ENCODE measurements around the gene FBL. TPM values are rescaled to one million over a fixed set of nuclear protein-coding genes. Genes with fewer than 3 reads are reported as not detected.
"Not testable (repeated sequence)": the region's sequence is repeated elsewhere in the genome, so short reads cannot be mapped to it uniquely, and the experiment has no call there.

The FBL gene
- polyA plus RNA-seq (2011; rRNA removed), result 256 and 329 TPM in 2 replicates
- polyA minus RNA-seq (2011; rRNA and poly(A)+ RNA removed), result 207 and 275 TPM in 2 replicates

- DNase-seq (ENCODE audit: low read depth, low spot score), result peak; percentile 75
- Histone ChIP-seq H3K9me3 (ENCODE audit: control insufficient read depth, insufficient read depth, low read length) (no peaks in the 10 kb centered on the region), H3K27me3 (ENCODE audit: control insufficient read depth, insufficient read depth, low read length) (no peaks in the 10 kb centered on the region), H3K4me3 (ENCODE audit: low read depth, low read length) (peak within 1 kb of the TSS; percentile 92), H3K27ac (ENCODE audit: low read depth, low read length) (peak within 1 kb of the TSS; percentile 77)
- ChIA-PET POLR2A (interaction anchor here (0.6 to 2.7 kb wide), 3 partner anchors 12 to 39 kb away, joined by 3 to 23 read pairs (median 6); partner anchors contain the start of gene DYRK1B), CTCF (interaction anchor here (0.6 to 7.2 kb wide), 12 partner anchors 11 to 295 kb away, joined by 3 to 226 read pairs (median 4); partner anchors contain the start of gene PSMC4)
- TF ChIP-seq CTCF (IDR thresholded peaks at IDR 0.05; ENCODE audit: low read depth, low read length), result no peak
Observed at GRCh38 chr19:39845933-39846677, at the start of gene FBL. Gene FBL (minus strand): TSS chr19:39846379. CDS start chr19:39846300, 79 bp downstream.

GRCh38 chr19:39895096-39895495 is 48.9 kb upstream of the FBL start:
- H3K9me3 ChIP-seq (ENCODE audit: control insufficient read depth, insufficient read depth, low read length); H3K27ac ChIP-seq (ENCODE audit: low read depth, low read length); POLR2A ChIA-PET; CTCF ChIA-PET; DNase-seq (ENCODE audit: low read depth, low spot score); H3K4me3 ChIP-seq (ENCODE audit: low read depth, low read length): not testable (repeated sequence)
- H3K27me3 ChIP-seq (ENCODE audit: control insufficient read depth, insufficient read depth, low read length), result peaks cover 12% of the 10 kb centered on the region

- CTCF ChIA-PET, result not testable (repeated sequence)
- H3K27me3 ChIP-seq (ENCODE audit: control insufficient read depth, insufficient read depth, low read length), result peaks cover 12% of the 10 kb centered on the region
Observed at GRCh38 chr19:39894236-39894606, 48.0 kb upstream of the FBL start.

GRCh38 chr19:39893366-39894235 is 47.4 kb upstream of the FBL start:
- DNase-seq (ENCODE audit: low read depth, low spot score); H3K4me3 ChIP-seq (ENCODE audit: low read depth, low read length); H3K9me3 ChIP-seq (ENCODE audit: control insufficient read depth, insufficient read depth, low read length); POLR2A ChIA-PET; H3K27ac ChIP-seq (ENCODE audit: low read depth, low read length); CTCF ChIA-PET: not testable (repeated sequence)
- H3K27me3 ChIP-seq (ENCODE audit: control insufficient read depth, insufficient read depth, low read length), result peaks cover 12% of the 10 kb centered on the region

More at GRCh38 chr19:39894236-39894606, 48.0 kb upstream of the FBL start:
- POLR2A ChIA-PET; H3K9me3 ChIP-seq (ENCODE audit: control insufficient read depth, insufficient read depth, low read length); DNase-seq (ENCODE audit: low read depth, low spot score); H3K27ac ChIP-seq (ENCODE audit: low read depth, low read length); H3K4me3 ChIP-seq (ENCODE audit: low read depth, low read length): not testable (repeated sequence)

- H3K9me3 ChIP-seq (ENCODE audit: control insufficient read depth, insufficient read depth, low read length); H3K27ac ChIP-seq (ENCODE audit: low read depth, low read length); POLR2A ChIA-PET; H3K4me3 ChIP-seq (ENCODE audit: low read depth, low read length); DNase-seq (ENCODE audit: low read depth, low spot score): not testable (repeated sequence)
- CTCF ChIA-PET, result interaction anchor here (0.5 kb wide), 1 partner anchor 38 kb away, joined by 8 read pairs; no protein-coding TSS in a partner anchor
- H3K27me3 ChIP-seq (ENCODE audit: control insufficient read depth, insufficient read depth, low read length), result peaks cover 12% of the 10 kb centered on the region
Observed at GRCh38 chr19:39892506-39892902, 46.3 kb upstream of the FBL start.

- H3K9me3 ChIP-seq (ENCODE audit: control insufficient read depth, insufficient read depth, low read length); DNase-seq (ENCODE audit: low read depth, low spot score); CTCF ChIA-PET; H3K4me3 ChIP-seq (ENCODE audit: low read depth, low read length); POLR2A ChIA-PET; H3K27ac ChIP-seq (ENCODE audit: low read depth, low read length): not testable (repeated sequence)
- peaks cover 12% of the 10 kb centered on the region for H3K27me3 ChIP-seq (ENCODE audit: control insufficient read depth, insufficient read depth, low read length)
Observed at GRCh38 chr19:39891660-39892505, 45.7 kb upstream of the FBL start.
